HuH-7 (cell line): ENCODE results near the gene WNT6.

Experiments
- DNase-seq: peaks from one replicate; pipeline ENCODE4 v3.0.0; 2011; ENCODE audit warnings: low spot score

WNT6 gene

GRCh38 chr2:218877891-218878290, 18.3 kb downstream of the WNT6 start:
- DNase-seq = no peak

DNA sequence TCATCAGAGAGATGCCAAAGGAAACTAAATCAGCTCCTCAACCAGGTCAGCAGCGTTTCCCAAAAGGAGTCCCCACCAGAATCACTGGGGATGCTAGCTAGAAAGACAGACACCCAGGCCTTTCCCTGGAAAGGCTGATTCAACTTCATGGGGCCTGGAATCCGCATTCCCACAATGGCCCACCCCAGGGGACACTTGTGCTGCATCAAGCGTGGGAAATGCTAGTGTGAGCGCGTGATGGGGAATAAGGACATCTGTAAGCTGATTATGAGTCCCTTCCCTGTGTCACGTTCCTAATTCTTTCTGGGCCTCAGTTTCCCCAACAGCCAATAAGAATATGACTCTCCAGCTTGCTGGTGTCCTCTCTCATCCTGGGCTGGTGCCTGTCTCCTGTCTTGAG, 18.9 kb downstream of the WNT6 start:
- no peak for DNase-seq

- DNase-seq = no peak
Measured at GRCh38 chr2:218878926-218879761, 19.5 kb downstream of the WNT6 start.

GRCh38 chr2:218879776-218880101, 20.1 kb downstream of the WNT6 start:
- no peak for DNase-seq

DNA sequence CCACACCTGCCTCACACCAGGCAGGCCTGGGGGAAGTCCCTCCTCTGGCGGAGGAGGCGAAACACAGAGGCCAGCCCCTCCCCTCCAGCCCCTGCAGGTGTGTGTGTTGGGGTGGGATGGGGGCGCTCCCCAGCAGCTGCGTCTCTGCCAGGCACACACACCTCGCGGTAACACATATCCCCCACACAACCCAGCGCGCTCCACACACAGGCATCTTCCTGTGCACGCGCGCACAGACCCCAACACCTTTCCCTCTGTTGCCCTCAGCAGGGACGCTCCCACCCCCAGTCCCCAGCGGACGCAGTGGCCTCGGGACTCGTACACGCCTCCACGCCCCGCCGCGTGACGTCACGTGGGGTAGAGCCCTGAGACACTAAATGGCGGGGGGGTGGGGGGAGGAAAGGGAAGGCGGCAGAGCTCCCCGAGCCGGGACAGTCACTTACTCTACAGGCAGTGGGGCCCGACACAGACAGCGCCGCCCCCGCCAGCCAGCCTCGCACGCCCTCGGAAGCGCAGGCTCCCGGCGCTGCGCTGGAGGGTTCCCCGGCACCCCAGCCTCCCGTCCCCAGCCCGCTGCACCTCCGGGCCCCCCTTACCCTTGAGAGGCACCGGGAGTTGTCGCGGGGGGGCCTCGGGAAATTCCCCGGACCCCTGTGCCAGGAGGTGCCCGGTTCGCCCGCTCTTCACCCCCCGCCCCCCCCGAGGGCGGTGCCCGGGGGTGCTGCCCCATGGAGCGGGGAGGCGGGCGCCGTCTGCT, 20.7 kb downstream of the WNT6 start, which contains the start of gene WNT10A:
TSS of gene WNT10A (plus strand) at position 751 of the 757 bp plus-strand sequence. CDS start 144 bp downstream, outside the sequence.
- no peak for DNase-seq

GRCh38 chr2:218880859-218881594, 21.4 kb downstream of the WNT6 start:
- no peak for DNase-seq

GRCh38 chr2:218881744-218882460, 22.3 kb downstream of the WNT6 start:
- DNase-seq = no peak

DNA sequence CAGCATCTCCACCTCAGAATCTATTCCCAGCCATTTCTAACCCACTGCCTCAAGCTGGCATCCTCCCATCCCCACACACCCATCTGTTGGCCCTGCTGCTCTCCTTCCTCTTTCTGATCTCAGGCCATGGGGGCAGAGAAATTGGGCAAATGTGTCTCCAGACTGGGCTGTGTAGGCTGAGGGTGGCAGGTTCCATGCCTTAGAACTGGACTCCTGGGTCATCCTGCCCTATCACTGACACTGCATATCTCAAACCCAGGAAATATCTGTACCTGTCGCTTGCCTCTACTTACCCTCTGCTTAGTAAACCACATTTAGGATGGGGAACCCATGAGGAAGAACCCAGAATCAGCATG, 22.8 kb downstream of the WNT6 start:
- DNase-seq = no peak

DNA sequence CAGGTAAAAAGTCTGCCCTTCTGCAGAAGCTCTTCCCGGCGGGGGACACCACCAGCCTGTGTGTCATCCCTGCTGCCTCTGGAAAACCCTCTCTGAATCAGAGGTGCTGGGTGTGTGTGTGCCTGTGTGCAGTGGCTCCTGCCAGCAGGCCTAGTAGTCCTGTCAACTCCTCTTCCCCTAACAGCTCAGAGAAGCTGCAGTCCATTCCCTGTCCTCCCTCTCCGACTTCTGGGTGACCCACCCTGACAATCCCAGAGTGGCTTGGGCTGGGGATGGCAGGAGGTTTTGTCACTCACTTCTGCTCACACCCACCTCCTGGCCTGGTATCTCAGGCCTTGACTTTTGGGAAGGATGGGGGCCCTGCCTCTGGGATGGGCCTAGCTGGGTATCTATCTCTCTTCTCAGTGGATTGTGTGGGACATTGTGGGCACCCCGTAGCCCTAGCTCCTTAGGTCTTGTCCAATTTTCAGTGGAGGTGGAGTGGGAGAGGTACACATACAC, 23.3 kb downstream of the WNT6 start:
- DNase-seq = no peak

GRCh38 chr2:218883491-218884490, 24.2 kb downstream of the WNT6 start:
- no peak for DNase-seq

DNA sequence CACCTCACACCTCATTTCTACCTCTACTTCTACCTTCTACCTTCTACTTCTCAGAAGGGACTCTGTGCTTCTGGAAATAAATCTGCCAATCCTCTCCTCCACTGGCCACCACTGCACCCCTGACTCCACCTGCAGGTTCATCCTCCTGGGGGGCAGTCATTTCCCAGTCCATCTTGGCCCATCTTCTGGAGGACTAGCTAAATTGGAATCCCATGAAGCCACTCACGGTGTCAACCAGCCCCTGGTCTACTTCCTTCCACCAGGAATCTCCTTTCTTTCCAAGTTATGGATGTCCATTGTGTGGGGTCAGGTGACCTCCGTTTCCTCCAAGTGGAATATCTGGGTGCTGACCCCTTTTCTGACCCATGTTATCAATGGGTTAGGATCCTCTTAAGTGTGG, 24.9 kb downstream of the WNT6 start:
- DNase-seq = no peak

DNA sequence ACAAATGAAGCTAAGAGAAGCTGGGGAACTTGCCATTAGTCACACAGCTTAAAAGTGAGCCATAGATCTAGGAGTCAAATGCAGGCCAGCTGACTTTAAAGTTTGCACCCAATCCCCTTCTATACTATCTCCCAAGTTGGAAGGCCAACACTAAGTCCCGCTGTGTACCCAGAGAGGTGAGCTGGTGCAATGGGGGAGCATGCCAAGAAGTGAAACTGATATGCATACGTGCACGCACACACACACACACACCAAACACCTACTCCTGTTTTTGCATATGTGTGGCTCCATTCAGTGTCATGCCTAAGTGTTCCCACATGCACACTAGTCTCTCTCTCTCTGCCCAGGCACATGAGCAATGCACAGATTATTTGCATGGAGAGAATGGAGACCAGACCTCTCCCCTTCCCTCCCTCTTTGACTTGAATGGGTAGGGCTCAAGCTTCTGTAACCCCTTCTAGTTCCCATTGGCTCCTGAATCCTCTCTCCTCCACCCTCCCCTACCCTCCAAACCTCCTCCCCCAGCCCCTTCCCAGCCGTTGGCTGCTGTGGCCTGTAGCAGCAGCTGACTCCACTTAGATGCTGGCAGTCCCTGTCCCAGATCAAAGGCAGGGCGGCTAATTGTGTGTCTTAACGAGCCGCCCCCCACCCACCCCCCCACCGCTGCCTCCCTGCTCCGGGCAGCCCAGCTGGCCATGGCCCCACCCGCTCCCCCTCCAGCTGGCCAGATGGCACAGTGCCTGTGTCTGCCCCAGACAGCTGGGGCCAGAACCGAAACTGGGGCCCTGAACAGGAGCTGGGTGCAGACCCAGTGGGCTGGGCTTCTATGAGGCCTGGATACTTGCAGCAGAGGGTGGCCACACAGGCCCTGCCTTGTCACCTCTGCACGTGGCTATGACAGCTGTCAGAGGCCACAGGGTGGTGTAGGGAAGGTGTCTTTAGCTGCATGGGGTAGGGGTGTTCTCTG, 26.7 kb downstream of the WNT6 start:
- DNase-seq = no peak

DNA sequence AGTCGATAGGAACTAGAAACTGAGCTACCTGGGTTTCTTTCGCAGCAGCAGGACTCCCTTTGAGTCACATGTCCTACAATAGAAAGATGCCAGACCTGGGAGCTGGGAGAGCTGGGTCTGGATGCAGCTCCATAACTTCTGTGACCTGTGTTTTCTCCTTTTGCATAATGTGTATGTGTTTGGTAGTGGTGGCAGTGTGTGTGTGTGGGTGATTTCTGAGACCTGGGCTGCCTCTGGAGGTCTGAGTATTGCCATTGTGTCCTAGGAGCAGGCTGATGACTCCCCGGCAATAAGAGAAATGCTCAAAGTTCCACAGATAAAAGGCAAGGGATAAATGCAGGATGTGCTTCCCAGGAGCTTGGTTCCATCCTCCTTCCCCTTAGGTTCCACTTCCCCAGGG, 27.5 kb downstream of the WNT6 start:
- DNase-seq = no peak

- no peak for DNase-seq
Measured at GRCh38 chr2:218888341-218888740, 28.7 kb downstream of the WNT6 start.

DNA sequence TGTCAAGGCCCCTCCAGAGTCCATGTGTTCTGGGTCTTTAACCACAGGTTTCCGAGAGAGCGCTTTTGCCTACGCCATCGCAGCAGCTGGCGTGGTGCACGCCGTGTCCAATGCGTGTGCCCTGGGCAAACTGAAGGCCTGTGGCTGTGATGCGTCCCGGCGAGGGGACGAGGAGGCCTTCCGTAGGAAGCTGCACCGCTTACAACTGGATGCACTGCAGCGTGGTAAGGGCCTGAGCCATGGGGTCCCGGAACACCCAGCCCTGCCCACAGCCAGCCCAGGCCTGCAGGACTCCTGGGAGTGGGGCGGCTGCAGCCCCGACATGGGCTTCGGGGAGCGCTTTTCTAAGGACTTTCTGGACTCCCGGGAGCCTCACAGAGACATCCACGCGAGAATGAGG, 30.3 kb downstream of the WNT6 start:
- no peak for DNase-seq

DNA sequence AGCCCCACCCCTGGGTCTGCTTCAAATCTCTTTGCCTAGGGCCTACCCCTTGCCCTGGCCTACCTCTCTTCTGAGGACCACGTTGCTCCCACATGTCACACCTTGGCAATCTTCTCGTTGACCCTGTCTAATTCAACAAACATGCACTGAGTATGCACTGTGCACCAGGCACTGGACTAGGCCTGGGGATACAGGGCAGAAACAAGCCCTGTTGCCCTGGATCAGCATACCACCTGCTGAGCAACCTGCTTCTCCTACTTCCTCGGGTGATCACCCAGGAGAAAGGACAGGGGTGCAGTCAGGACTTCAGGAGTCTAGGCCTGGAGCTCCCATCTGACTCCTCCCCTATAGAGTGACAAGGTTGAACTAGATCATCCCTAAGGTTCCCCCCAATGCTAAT, 30.8 kb downstream of the WNT6 start:
- peak; percentile 14 for DNase-seq

DNA sequence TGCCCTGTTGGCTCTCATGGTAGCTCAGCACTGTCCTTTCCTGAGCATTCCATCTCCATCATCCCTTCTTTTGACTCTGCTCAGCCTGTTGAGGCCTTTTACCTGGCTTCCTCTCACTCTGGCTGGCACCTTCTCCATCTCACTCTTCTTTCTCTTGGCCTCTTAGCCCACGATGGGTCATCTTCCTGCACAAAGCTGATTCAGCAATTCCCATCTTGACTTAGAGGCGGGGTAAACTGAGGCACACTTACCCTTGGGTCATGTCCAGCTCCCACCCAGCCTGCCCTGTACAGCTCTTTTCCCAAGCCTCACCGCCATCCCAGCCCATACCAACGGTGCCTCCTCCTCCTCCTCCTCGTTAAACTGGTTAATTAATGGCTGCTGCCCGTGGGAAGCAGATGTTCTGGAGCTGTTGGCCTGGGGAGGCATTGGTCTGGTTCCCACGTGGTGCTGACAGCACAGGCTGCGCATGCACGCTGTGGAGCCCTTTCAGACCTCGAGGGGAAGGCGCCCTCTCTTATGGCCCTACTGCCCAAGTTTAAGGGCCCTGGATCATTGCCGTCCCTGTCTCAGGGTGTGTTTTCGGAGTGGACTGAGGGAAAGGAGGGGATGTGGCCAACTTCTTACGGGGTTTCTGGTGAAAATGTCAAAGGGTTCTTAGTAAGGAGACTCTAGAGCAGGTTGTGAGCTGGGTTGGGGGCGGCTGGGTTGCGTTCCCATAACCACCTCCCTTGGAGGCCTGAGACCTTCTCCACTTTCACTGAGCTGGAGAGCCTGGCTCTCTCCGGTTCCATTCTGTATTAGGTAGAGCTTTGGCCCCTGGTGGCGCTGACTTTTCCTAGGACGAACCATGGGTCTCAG, 31.9 kb downstream of the WNT6 start:
- DNase-seq = peak; percentile 19

DNA sequence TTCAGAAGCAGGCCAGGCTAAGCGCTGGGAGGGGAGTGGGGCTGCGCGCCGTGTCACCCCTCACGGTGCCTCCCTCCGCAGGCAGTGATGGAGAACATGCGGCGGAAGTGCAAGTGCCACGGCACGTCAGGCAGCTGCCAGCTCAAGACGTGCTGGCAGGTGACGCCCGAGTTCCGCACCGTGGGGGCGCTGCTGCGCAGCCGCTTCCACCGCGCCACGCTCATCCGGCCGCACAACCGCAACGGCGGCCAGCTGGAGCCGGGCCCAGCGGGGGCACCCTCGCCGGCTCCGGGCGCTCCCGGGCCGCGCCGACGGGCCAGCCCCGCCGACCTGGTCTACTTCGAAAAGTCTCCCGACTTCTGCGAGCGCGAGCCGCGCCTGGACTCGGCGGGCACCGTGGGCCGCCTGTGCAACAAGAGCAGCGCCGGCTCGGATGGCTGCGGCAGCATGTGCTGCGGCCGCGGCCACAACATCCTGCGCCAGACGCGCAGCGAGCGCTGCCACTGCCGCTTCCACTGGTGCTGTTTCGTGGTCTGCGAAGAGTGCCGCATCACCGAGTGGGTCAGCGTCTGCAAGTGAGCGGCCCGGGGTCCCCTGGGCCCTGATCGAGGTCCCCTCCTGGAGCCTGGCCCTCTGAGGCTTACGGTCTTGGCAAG, 33.2 kb downstream of the WNT6 start:
- DNase-seq = peak; percentile 93
